ENCODE results near the gene PRKAG2.

DNA sequence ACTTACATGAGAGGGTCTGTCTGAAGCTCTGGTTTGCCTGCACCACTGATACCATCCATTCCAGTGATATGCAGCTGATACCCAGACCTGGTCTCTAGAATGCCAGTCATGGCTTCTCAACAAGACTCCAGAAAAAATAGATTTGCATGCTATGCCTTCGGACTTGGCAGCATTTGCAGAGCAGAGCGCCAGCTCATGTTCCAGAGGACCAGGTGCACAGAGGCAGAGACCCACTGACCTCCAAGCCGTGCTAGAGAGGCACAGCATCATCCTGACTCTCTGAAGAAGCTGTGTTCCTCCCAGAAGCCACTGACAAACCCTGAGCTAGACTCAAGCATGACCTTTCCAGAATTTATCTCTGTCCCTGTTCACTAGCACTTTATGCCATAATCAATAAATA, 6.9 kb upstream of the PRKAG2 start:
- TF ChIP-seq, protein P1, sequence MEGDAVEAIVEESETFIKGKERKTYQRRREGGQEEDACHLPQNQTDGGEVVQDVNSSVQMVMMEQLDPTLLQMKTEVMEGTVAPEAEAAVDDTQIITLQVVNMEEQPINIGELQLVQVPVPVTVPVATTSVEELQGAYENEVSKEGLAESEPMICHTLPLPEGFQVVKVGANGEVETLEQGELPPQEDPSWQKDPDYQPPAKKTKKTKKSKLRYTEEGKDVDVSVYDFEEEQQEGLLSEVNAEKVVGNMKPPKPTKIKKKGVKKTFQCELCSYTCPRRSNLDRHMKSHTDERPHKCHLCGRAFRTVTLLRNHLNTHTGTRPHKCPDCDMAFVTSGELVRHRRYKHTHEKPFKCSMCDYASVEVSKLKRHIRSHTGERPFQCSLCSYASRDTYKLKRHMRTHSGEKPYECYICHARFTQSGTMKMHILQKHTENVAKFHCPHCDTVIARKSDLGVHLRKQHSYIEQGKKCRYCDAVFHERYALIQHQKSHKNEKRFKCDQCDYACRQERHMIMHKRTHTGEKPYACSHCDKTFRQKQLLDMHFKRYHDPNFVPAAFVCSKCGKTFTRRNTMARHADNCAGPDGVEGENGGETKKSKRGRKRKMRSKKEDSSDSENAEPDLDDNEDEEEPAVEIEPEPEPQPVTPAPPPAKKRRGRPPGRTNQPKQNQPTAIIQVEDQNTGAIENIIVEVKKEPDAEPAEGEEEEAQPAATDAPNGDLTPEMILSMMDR (IDR thresholded peaks at IDR 0.05), result no peak
- no peak for TF ChIP-seq POLR2A (IDR thresholded peaks at IDR 0.05)
